DMS79 (cell line): ENCODE measurements around the gene CHST8.
A peak's percentile ranks its signal among the peaks of the same experiment; 100 is the strongest.

Experiments
- DNase-seq: peaks from one replicate; lab custom pipeline; 2025; lab: John Stamatoyannopoulos, UW

CHST8 gene

GRCh38 chr19:33673258-33673875 is 51.6 kb downstream of the CHST8 start:
- no peak for DNase-seq

DNA sequence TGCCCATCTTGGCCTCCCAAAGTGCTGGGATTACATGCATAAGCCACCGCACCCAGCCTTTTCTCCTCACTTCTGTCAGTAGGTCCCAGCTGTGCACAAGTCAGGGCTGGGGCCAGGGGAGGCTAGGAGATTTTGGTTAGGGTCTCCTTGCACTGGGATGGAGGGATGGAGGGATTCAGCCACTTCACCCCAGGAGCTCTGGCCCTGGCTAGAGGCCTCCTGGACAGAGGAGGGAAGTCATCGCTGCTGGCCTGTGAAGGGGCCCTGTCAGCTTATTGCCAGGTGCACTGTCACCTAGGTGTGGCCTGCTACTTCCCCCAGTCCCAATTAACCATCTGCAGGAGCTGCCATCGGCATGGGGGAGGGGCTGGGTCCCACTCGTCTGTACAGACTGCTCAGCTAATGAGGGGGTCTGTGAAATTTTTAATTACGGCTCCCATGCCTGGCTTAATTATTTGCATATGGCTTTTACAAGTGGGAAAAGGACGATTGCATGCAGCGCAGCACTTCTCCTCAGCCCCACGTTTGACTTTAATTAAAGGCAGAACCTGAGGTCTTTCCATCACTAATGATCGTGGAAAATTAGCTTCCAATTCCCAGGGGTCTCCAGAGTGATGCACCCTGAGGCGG is 52.4 kb downstream of the CHST8 start:
- DNase-seq, result no peak

DNA sequence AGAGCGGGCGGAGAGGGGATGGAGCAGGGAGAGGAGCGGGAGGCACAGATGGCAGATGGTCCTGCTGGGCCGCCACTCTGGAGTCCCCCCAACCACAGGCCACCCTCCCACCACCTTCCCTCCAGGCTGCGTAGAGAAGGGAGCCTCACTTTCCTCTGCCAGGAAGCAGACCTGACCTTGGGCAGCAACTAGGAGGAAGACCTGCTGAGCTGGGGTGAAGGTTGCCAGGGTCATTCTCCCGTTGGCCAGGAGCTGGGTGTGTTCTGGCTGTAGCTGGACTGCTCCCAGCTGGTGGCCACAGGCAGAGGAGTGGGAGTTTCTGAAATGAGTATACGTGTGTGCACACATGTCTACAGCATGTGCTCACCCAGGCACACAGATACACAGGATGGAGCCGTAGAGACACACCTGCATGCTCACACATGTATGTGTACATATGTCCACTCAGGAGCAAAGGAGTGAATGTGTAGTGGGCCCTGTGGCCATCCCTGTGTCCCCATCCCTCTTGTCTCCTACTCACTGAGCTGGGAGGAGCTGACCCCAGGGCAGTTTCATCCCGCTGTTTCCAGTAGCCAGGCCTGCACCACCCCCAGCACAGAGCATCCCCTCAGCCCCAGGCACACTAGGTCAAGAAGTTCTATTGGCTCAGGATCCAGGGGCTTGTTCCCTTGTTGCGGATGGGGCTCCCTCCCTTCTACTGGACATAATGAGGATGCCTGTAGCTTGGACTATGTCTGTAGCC is 53.0 kb downstream of the CHST8 start:
- no peak for DNase-seq

GRCh38 chr19:33675501-33676124 is 53.9 kb downstream of the CHST8 start:
- DNase-seq, result no peak

GRCh38 chr19:33676999-33677665 is 55.4 kb downstream of the CHST8 start:
- DNase-seq, result no peak

DNA sequence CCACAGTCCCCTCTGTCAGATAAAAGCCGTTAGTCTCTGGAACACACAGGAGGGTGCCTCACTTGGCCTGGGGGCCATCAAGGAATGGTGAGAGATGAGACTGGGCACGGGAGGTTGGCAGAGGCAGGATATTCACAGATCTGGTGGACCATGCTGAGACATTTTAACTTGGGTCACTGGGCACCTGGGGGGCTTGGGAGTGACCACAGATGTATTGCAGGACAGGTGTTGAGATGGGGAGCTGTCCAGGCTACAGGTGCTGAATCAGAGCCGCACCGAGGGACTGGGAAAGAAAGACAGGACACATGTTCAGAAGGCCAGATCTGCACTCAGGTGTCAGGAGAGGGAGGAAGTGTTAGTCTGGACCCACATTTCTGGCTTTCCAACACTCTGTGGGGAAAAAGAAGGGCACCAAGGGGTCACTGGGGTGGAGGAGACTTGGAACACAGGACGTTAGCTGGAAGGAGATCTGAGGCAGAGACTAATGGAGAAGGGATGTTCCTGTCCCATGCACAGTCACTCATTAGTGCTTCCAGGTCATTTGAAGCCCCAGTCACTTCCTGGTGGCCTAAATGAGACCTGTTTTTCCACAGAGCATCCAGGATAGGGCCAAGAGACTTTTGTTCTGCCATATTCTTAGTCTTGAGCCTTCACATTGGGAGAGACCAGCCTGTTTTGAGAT is 56.1 kb downstream of the CHST8 start:
- no peak for DNase-seq

- peak; percentile 89 for DNase-seq
Measured at GRCh38 chr19:33678796-33679585, 57.2 kb downstream of the CHST8 start.

- DNase-seq, result no peak
Measured at GRCh38 chr19:33679696-33680095, 57.9 kb downstream of the CHST8 start.

DNA sequence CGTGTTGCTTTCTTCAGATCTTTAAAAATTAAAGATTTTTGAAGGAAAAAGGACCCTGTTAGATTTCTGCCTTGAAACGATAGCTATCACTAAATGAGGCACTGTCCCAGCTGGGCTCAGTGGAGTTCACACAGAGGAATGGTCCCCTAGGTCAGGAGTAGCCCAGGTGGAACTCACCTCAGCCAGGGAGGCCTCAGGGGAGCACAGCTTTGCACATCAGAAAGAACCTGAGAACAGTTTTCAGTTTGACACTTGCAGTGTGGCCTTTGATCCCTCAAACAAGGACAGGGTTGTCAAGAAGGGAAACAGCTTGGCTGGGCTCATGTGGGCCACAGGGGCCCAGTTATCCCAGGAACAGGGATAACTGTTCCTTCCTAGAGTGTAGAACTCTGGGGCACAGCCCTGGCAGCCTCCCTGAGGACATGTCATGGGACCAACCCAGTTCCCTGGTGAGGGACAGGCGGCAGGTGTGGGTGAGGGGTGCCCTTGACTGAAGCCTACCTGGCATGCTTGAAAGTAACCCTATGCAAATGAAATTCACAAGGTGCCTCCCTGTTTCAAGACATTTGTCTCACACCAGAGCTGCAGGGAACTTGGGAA is 59.4 kb downstream of the CHST8 start:
- no peak for DNase-seq

GRCh38 chr19:33683881-33684537 is 62.3 kb downstream of the CHST8 start:
- DNase-seq, result no peak

DNA sequence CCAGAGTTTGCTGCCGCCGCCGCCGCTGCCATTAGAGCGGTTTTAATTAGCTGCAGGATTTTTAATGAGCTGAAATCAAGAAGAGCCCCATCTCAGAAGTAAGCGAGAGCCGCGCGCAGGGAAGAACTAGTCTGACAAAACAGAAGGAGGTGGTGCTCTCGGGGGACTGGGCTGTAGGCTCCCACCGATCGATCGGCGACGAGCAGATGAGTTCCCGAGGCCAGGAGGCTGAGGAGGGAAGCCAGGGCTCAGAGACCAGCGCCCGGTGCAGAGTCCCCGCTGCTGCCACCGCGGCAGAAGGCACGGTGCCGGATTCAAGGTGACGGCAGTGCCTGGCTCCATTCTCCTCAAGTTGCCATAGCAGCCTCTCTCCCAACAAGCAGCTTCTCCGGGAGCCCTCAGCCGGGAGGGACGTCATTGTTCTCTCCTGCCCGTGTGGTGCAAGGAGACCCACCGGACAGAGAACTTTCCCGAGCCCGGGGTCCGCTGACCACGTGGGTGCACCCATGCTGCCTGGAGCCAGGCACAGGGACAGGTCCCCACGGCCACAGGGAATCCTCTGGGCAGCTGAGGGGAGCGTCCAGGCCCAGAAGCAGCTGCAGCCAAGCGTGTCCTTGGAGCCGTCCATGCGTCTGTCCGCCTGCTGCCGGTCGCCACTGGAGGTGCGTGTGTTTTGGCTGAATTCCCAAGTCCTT is 62.9 kb downstream of the CHST8 start:
- DNase-seq, result no peak

DNA sequence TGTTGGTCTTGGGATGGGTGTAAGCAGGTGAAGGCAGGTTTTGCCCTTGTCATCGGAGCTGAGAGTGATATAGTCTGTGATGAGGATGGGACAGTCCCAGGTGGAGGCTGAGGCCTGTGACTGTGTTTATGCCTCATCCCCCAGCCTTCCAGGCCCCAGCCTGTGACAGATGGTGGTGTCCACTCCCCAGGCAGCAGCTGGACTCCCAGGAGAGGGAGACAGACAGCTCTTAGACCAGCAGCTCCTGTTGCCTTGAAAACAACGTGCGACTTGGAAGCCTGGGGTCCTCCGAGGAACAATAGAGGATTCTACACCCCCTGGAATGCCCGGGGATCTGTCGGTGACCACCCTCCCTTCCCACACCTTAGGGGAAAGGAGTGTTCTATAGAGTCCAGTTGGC is 63.8 kb downstream of the CHST8 start:
- no peak for DNase-seq

- no peak for DNase-seq
Measured at GRCh38 chr19:33686262-33686661, 64.5 kb downstream of the CHST8 start.

- DNase-seq, result no peak
Measured at GRCh38 chr19:33686687-33687480, 65.1 kb downstream of the CHST8 start.

- DNase-seq, result no peak
Measured at GRCh38 chr19:33687481-33688170, 65.9 kb downstream of the CHST8 start.

- no peak for DNase-seq
Measured at GRCh38 chr19:33688171-33688992, 66.6 kb downstream of the CHST8 start.

DNA sequence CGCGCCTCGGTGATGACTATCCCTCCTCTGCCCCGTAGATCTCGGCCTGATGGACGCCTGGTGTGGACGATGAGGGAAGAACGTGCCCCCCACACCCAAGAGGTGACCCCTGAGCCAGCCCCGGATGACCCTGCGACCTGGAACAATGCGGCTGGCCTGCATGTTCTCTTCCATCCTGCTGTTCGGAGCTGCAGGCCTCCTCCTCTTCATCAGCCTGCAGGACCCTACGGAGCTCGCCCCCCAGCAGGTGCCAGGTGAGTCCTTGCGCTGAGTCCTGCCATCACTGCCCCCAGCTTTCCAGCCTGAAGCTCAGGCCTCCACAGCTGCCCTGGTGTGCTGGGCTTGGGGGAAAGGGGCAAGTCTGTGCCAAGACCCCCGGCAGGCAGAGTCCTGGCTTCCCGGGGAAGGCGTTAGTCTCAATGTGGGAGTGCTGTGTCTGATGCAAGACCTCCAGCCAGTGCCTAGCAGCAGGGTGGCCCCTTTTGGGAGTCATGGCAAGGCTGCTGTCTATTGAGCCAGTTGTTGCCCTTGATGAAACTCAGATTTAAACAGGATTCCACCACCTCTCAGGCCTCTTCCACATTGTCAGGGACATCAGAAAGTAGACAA is 67.5 kb downstream of the CHST8 start:
- no peak for DNase-seq
